Tibial artery (tissue), 4 donors: ENCODE measurements around the gene PEX7.
"Not testable (repeated sequence)": the region's sequence is repeated elsewhere in the genome, so short reads cannot be mapped to it uniquely, and the experiment has no call there.

Experiments
- DNase-seq, 2 donors: peaks; one replicate each; pipeline ENCODE4 v3.0.0-alpha.2; 2019
- H3K27ac ChIP-seq, 2 donors: fragments of 200-600 bp; sonication (generic) in 1 of 2; 1 replicate in 1 of 2; 2 replicates in 1 of 2; pipeline ENCODE4 v1.5.1; 2018 to 2019; ENCODE audit warnings: mild to moderate bottlenecking in 1 of 2
- H3K27me3 ChIP-seq, 2 donors: fragments of 200-600 bp; sonication (generic) in 1 of 2; one replicate each; pipeline versions ENCODE4 v1.5.1 to v1.6.0; 2016 to 2019
- H3K36me3 ChIP-seq, 3 donors: fragments of 200-600 bp; sonication (generic) in 2 of 3; one replicate each; pipeline ENCODE4 v1.5.1; 2016 to 2019; ENCODE audit warnings: mild to moderate bottlenecking in 2 of 3
- H3K4me1 ChIP-seq, 4 donors: fragments of 200-600 bp; sonication (generic) in 2 of 4; 1 replicate in 3 of 4; 2 replicates in 1 of 4; pipeline ENCODE4 v1.5.1; 2016 to 2019
- H3K4me3 ChIP-seq, 2 donors: fragments of 200-600 bp; sonication (generic) in 1 of 2; 1 replicate in 1 of 2; 2 replicates in 1 of 2; pipeline ENCODE4 v1.5.1; 2018 to 2019; ENCODE audit warnings: mild to moderate bottlenecking in 2 of 2
- H3K9me3 ChIP-seq, 3 donors: fragments of 200-600 bp; sonication (generic) in 1 of 3; one replicate each; pipeline ENCODE4 v1.5.1; 2016 to 2019
- intact Hi-C: fragments of 100-400 bp; cut with DNase I; formaldehyde crosslinking; loops from one replicate; pipeline ENCODE4 v1.15.0; 2023; ENCODE audit warnings: low total_unique reads
- TF ChIP-seq, protein P1 (sequence below), 2 experiments: fragments of 200-600 bp in 1 of 2; fragments of 450-650 bp in 1 of 2; IDR thresholded peaks; one replicate each; pipeline ENCODE4 v1.5.1; 2017 to 2019; ENCODE audit warnings: antibody characterized with exemption in 2 of 2, mild to moderate bottlenecking in 1 of 2, moderate library complexity in 1 of 2

Gene PEX7

GRCh38 chr6:136831873-136832562 lies 9.6 kb downstream of the PEX7 start:
- DNase-seq = no peak
- peaks cover 0 to 6% (median 0%) of the 10 kb centered on the region in 3 donors for H3K9me3 ChIP-seq
- peaks cover 17 to 31% (median 21%) of the 10 kb centered on the region in 3 donors for H3K36me3 ChIP-seq
- no peaks in the 10 kb centered on the region for H3K4me1 ChIP-seq
- no peak overlapping the region for H3K4me3 ChIP-seq
- intact Hi-C loops = no loop called here
- TF ChIP-seq, protein P1, sequence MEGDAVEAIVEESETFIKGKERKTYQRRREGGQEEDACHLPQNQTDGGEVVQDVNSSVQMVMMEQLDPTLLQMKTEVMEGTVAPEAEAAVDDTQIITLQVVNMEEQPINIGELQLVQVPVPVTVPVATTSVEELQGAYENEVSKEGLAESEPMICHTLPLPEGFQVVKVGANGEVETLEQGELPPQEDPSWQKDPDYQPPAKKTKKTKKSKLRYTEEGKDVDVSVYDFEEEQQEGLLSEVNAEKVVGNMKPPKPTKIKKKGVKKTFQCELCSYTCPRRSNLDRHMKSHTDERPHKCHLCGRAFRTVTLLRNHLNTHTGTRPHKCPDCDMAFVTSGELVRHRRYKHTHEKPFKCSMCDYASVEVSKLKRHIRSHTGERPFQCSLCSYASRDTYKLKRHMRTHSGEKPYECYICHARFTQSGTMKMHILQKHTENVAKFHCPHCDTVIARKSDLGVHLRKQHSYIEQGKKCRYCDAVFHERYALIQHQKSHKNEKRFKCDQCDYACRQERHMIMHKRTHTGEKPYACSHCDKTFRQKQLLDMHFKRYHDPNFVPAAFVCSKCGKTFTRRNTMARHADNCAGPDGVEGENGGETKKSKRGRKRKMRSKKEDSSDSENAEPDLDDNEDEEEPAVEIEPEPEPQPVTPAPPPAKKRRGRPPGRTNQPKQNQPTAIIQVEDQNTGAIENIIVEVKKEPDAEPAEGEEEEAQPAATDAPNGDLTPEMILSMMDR (IDR thresholded peaks at IDR 0.05) = no peak
- no peaks in the 10 kb centered on the region for H3K27me3 ChIP-seq
- no peak overlapping the region for H3K27ac ChIP-seq

DNA sequence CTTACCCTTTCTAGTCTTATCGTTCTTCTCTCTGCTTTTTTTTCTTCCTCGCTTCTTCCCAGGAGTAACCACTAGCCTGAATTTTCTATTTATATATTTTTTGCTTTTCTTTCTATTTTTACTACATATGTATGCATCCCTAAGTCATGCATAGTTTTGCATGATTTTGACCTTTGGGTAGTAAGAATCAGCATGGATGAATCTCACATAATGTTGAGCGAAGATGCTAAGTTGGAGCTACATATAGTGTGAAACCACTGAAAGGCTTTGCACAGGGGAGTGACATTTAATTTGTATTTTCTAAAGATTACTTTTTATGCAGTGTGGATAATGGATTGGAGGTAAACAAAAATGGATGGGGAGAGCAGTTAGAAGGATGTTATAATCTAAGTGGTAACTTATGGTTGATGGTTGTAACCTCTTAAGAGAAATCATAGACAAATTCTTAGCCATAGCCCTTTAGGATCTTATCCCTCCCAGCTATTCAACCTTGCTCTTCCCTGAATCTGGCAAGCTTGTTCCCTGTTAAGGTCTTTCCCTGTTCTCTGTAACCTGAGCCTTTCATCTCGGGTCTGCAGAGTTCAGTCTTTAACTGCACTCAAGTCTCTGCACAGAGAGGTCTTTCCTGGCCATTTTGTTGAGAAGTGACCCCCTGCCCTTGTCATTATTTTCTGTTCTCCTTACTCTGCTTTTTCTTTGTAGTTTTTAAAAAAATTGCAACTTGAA lies 18.0 kb downstream of the PEX7 start:
- H3K27ac ChIP-seq = no peak overlapping the region
- H3K36me3 ChIP-seq = peaks cover 0 to 7% (median 0%) of the 10 kb centered on the region in 3 donors
- no peak for DNase-seq
- H3K9me3 ChIP-seq = no peaks in the 10 kb centered on the region
- intact Hi-C loops = no loop called here
- no peaks in the 10 kb centered on the region for H3K27me3 ChIP-seq
- H3K4me3 ChIP-seq = no peak overlapping the region
- H3K4me1 ChIP-seq = no peaks in the 10 kb centered on the region
- TF ChIP-seq, protein P1 (IDR thresholded peaks at IDR 0.05) = no peak

GRCh38 chr6:136843210-136843609 lies 20.8 kb downstream of the PEX7 start:
- TF ChIP-seq, protein P1 (IDR thresholded peaks at IDR 0.05) = no peak
- Histone ChIP-seq H3K36me3 (peaks cover 0 to 7% (median 0%) of the 10 kb centered on the region in 3 donors), H3K27ac (no peak overlapping the region), H3K4me3 (no peak overlapping the region), H3K27me3 (no peaks in the 10 kb centered on the region), H3K9me3 (no peaks in the 10 kb centered on the region), H3K4me1 (no peaks in the 10 kb centered on the region)
- intact Hi-C loops = no loop called here
- no peak for DNase-seq

DNA sequence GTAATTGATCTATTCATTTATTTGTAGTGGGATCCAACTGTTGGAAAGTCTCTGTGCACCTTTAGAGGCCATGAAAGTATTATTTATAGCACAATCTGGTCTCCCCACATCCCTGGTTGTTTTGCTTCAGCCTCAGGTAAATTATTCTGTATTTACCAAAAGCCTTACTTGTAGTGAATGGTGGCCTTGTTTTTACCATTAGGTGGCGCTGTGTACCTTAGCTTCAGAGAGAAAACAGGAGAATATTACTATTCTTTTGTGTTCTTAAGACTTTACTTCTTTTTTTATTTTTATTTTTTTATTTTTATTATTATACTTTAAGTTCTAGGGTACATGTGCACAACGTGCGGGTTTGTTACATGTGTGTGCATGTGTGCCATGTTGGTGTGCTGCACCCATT lies 23.7 kb downstream of the PEX7 start:
- Histone ChIP-seq H3K9me3 (no peaks in the 10 kb centered on the region), H3K27me3 (no peaks in the 10 kb centered on the region), H3K27ac (no peak overlapping the region), H3K36me3 (peaks cover 0 to 7% (median 5%) of the 10 kb centered on the region in 3 donors), H3K4me3 (no peak overlapping the region), H3K4me1 (no peaks in the 10 kb centered on the region)
- DNase-seq = peak in 1 of 2 donors; percentile 44
- TF ChIP-seq, protein P1 (IDR thresholded peaks at IDR 0.05) = peak; percentile 33 to 63
- intact Hi-C loops = no loop called here

DNA sequence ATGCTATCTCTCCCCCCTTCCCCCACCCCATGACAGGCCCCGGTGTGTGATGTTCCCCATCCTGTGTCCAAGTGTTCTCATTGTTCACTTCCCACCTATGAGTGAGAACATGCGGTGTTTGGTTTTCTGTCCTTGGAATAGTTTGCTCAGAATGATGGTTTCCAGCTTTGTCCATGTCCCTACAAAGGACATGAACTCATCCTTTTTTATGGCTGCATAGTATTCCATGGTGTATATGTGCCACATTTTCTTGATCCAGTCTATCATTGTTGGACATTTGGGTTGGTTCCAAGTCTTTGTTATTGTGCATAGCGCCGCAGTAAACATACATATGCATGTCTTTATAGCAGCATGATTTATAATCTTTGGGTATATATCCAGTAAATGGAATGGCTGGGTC lies 24.1 kb downstream of the PEX7 start:
- H3K36me3 ChIP-seq, H3K27me3 ChIP-seq, H3K9me3 ChIP-seq, DNase-seq, H3K27ac ChIP-seq, intact Hi-C loops, H3K4me1 ChIP-seq, H3K4me3 ChIP-seq: not testable (repeated sequence)

DNA sequence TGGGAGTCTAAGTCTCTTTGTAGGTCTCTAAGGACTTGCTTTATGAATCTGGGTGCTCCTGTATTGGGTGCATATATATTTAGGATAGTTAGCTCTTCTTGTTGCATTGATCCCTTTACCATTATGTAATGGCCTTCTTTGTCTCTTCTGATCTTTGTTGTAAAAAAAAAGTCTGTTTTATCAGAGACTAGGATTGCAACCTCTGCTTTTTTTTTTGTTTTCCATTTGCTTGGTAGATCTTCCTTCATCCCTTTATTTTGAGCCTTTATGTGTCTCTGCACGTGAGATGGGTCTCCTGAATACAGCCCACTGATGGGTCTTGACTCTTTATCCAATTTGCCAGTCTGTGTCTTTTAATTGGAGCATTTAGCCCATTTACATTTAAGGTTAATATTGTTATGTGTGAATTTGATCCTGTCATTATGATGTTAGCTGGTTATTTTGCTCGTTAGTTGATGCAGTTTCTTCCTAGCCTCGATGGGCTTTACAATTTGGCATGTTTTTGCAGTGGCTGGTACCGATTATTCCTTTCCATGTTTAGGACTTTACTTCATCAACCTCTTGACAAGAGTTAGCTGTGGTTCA lies 27.7 kb downstream of the PEX7 start:
- intact Hi-C loops, H3K4me1 ChIP-seq: not testable (repeated sequence)

More for the DNA sequence above, 27.7 kb downstream of the PEX7 start:
- H3K27ac ChIP-seq, DNase-seq, H3K27me3 ChIP-seq, H3K36me3 ChIP-seq, H3K4me3 ChIP-seq, H3K9me3 ChIP-seq: not testable (repeated sequence)
